Measurements from ENCODE around the gene TCAF2.
"Not testable (repeated sequence)": the region's sequence is repeated elsewhere in the genome, so short reads cannot be mapped to it uniquely, and the experiment has no call there.

- not testable (repeated sequence) for TF ChIP-seq ELF4 (IDR thresholded peaks at IDR 0.05); TARDBP (IDR thresholded peaks at IDR 0.05); ZNF384 (IDR thresholded peaks at IDR 0.05); FOXM1 (IDR thresholded peaks at IDR 0.05; ENCODE audit: borderline replicate concordance)
Measured at GRCh38 chr7:143622130-143622529, 1.4 kb downstream of the TCAF2 start.

Data from HEK293T (cell line).